Measurements from ENCODE around the gene GYG1.

DNA sequence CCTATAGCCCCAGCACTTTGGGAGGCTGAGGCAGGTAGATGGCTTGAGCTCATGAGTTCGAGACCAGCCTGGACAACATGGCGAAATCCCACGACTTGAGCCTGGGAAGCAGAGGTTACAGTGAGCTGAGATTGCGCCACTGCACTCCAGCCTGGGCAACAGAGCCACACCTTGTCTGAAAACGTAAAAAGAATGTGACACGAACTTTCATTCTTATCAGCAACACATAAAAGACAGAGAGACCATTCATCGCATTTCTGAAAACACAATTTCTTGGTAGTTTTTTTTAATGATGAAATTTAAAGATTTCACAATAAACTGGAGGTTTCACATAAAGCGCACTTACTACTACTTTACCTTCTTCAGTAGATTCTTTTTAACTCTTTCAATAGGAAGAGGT, 76.5 kb downstream of the GYG1 start:
- TF ChIP-seq, protein P1, sequence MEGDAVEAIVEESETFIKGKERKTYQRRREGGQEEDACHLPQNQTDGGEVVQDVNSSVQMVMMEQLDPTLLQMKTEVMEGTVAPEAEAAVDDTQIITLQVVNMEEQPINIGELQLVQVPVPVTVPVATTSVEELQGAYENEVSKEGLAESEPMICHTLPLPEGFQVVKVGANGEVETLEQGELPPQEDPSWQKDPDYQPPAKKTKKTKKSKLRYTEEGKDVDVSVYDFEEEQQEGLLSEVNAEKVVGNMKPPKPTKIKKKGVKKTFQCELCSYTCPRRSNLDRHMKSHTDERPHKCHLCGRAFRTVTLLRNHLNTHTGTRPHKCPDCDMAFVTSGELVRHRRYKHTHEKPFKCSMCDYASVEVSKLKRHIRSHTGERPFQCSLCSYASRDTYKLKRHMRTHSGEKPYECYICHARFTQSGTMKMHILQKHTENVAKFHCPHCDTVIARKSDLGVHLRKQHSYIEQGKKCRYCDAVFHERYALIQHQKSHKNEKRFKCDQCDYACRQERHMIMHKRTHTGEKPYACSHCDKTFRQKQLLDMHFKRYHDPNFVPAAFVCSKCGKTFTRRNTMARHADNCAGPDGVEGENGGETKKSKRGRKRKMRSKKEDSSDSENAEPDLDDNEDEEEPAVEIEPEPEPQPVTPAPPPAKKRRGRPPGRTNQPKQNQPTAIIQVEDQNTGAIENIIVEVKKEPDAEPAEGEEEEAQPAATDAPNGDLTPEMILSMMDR (IDR thresholded peaks at IDR 0.05), result no peak
- TF ChIP-seq ZFX (IDR thresholded peaks at IDR 0.05; ENCODE audit: borderline replicate concordance), result no peak

Data from 22Rv1 (cell line).